Stomach (tissue), 4 donors: ENCODE measurements around the gene ZMIZ1.

Experiments
- EP300 ChIP-seq: sonication (generic); formaldehyde crosslinking; IDR thresholded peaks from one replicate; pipeline ENCODE4 v1.6.1; 2017; ENCODE audit warnings: antibody characterized with exemption
- POLR2AphosphoS5 ChIP-seq, 3 donors: sonication (generic); formaldehyde crosslinking; IDR thresholded peaks; one replicate each; pipeline ENCODE4 v1.6.1; 2016; ENCODE audit warnings: antibody characterized with exemption in 3 of 3
- TF ChIP-seq, protein P1 (sequence below), 7 experiments: fragments of 450-650 bp in 4 of 7; fragments of 200-600 bp in 3 of 7; sonication (generic) in 3 of 7; IDR thresholded peaks; one replicate each; pipeline ENCODE4 v1.5.1; 2016 to 2019; ENCODE audit warnings: antibody characterized with exemption in 7 of 7, control low read depth in 2 of 7, mild to moderate bottlenecking in 1 of 7

DNA sequence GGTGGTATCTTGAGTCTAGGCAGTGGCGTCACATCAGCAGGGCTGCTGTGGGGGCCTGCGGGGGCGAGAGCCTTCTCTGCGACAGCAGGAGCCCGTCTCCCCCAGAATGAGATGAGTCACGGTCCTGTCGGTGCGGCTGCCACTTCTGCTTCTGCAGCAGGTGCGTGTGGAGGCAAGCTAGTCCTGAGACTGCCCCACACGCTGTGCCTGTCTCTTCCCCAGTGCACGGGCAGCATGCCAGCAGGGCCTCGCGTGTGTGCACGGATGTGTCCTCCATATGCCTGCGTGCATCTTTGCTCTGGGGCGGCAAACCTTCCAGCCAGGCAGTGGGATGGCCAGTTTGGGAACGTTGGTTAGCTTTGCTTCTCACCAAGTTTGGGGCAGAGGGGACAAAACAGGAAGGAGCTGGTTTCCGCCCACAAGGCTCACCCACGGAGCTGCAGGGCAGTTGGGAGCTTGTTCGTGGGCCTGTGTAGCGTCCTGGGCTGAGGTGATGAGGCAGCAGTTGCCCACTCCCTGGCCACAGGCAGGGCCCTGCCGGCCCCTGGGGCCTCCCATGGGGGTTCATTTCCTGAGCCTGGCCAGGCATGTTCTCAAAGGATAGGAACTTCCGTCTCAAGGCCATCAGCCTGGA lies 217.7 kb downstream of the ZMIZ1 start:
- TF ChIP-seq, protein P1, sequence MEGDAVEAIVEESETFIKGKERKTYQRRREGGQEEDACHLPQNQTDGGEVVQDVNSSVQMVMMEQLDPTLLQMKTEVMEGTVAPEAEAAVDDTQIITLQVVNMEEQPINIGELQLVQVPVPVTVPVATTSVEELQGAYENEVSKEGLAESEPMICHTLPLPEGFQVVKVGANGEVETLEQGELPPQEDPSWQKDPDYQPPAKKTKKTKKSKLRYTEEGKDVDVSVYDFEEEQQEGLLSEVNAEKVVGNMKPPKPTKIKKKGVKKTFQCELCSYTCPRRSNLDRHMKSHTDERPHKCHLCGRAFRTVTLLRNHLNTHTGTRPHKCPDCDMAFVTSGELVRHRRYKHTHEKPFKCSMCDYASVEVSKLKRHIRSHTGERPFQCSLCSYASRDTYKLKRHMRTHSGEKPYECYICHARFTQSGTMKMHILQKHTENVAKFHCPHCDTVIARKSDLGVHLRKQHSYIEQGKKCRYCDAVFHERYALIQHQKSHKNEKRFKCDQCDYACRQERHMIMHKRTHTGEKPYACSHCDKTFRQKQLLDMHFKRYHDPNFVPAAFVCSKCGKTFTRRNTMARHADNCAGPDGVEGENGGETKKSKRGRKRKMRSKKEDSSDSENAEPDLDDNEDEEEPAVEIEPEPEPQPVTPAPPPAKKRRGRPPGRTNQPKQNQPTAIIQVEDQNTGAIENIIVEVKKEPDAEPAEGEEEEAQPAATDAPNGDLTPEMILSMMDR (IDR thresholded peaks at IDR 0.05): no peak
- peak in 2 of 3 donors; percentile 21 to 24 for TF ChIP-seq POLR2AphosphoS5 (IDR thresholded peaks at IDR 0.05)
- TF ChIP-seq EP300: no peak
